ENCODE data around the gene PPME1.

The PPME1 gene

GRCh38 chr11:74157169-74157568 lies 13.9 kb upstream of the PPME1 start:
- Histone ChIP-seq H3K4me3 (ENCODE audit: insufficient read depth, low read depth, low read length) (no peak overlapping the region), H3K27me3 (ENCODE audit: control insufficient read depth, insufficient read depth, low read length, poor library complexity, severe bottlenecking) (no peaks in the 10 kb centered on the region), H3K27ac (ENCODE audit: insufficient read depth, low read depth, low read length, poor library complexity, severe bottlenecking) (no peak overlapping the region), H3K36me3 (ENCODE audit: control insufficient read depth, insufficient read depth, low read length) (peaks cover 5% of the 10 kb centered on the region), H3K4me1 (ENCODE audit: control insufficient read depth, insufficient read depth, low read length) (no peaks in the 10 kb centered on the region), H3K9me3 (ENCODE audit: control insufficient read depth, low read length) (no peaks in the 10 kb centered on the region)
- 100% methylated on average over 1 of the region's 1 CpG; no CpG with 5 or more reads in 1 of the 2 experiments for WGBS, 2 experiments

DNA sequence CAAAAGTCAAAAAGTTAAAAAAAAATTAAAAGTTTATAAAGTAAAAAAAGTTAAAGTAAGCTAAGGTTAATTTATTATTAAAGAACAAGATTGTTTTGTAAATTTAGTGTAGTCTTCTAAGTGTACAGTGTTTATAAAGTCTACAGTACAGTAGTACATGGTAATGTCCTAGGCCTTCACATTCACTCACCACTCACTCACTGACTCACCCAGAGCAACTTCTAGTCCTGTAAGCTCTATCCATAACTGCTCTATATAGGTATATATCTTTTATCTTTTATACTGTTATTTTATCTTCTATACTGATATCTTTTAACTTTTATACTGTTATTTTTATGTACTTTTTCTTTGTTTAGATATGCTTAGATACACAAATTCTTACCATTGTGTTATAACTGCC lies 11.4 kb upstream of the PPME1 start:
- H3K9me3 ChIP-seq (ENCODE audit: control insufficient read depth, low read length): no peaks in the 10 kb centered on the region
- H3K36me3 ChIP-seq (ENCODE audit: control insufficient read depth, insufficient read depth, low read length): peaks cover 5% of the 10 kb centered on the region
- no peak overlapping the region for H3K27ac ChIP-seq (ENCODE audit: insufficient read depth, low read depth, low read length, poor library complexity, severe bottlenecking)
- no peak overlapping the region for H3K4me3 ChIP-seq (ENCODE audit: insufficient read depth, low read depth, low read length)
- H3K27me3 ChIP-seq (ENCODE audit: control insufficient read depth, insufficient read depth, low read length, poor library complexity, severe bottlenecking): no peaks in the 10 kb centered on the region
- no peaks in the 10 kb centered on the region for H3K4me1 ChIP-seq (ENCODE audit: control insufficient read depth, insufficient read depth, low read length)

DNA sequence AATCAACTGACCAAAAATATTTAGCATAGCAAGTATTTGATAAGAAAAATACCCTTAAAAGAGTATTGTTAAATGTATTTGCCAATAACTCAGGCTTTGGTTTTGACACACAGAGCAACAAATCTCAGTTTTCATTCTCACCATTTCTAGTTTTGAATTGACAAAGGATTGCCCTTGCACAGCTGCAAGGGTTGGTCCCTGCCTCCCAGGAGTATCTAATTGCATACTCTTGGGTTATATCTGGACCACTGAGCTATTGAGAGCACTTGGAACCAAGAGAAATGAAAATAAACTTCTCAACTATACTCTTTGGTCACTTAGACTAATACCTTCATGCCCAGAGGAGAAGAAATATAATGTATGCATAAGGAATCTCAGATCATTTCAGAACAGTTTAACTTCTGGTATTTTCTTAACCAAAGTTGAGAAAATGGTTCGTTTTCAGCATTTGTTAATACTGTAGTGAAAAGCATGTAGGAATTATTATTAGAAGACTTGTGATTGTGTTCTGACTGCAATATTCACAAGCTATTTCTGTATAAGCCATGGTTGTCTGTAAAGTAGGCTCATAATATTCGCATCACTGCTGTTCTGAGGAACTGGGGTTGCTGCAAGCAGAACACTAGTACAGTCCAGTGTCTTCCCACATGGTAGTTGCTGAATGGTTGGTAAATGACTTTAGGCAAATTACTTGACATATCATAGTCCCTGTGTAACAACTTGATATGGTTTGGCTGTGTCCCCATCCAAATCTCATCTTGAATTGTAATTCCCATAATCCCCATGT lies 8.2 kb upstream of the PPME1 start:
- Histone ChIP-seq H3K9me3 (ENCODE audit: control insufficient read depth, low read length) (no peaks in the 10 kb centered on the region), H3K27ac (ENCODE audit: insufficient read depth, low read depth, low read length, poor library complexity, severe bottlenecking) (no peak overlapping the region), H3K36me3 (ENCODE audit: control insufficient read depth, insufficient read depth, low read length) (peaks cover 21% of the 10 kb centered on the region)

DNA sequence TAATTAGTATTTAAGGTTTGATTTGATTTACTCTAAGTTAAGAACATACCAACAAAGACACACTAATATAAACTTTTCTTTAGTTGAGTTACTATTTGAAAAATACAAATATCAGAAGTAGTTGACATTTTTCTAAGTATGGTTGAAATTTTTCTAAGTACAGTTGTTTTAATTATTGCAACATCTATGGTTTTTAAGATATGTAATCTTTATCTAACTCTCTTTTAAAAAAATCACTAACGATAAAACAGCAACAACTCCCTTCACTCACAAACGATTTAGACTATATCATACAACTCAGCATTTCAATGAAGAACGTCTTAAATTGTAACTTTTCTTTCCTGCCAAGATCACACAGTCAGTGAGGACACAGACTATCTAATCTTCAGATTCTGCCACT lies 2.3 kb upstream of the PPME1 start:
- peaks cover 20% of the 10 kb centered on the region for H3K4me1 ChIP-seq (ENCODE audit: control insufficient read depth, insufficient read depth, low read length)
- peaks cover 16% of the 10 kb centered on the region for H3K36me3 ChIP-seq (ENCODE audit: control insufficient read depth, insufficient read depth, low read length)
- H3K9me3 ChIP-seq (ENCODE audit: control insufficient read depth, low read length): no peaks in the 10 kb centered on the region
- no peak overlapping the region for H3K27ac ChIP-seq (ENCODE audit: insufficient read depth, low read depth, low read length, poor library complexity, severe bottlenecking)
- WGBS, 2 experiments: 85 to 86% methylated on average over 3 of the region's 3 CpGs
- H3K27me3 ChIP-seq (ENCODE audit: control insufficient read depth, insufficient read depth, low read length, poor library complexity, severe bottlenecking): no peaks in the 10 kb centered on the region
- no peak overlapping the region for H3K4me3 ChIP-seq (ENCODE audit: insufficient read depth, low read depth, low read length)

More for the DNA sequence above, 8.2 kb upstream of the PPME1 start:
- H3K4me1 ChIP-seq (ENCODE audit: control insufficient read depth, insufficient read depth, low read length): no peaks in the 10 kb centered on the region
- 98 to 100% methylated on average over 2 of the region's 2 CpGs for WGBS, 2 experiments
- H3K4me3 ChIP-seq (ENCODE audit: insufficient read depth, low read depth, low read length): no peak overlapping the region
- H3K27me3 ChIP-seq (ENCODE audit: control insufficient read depth, insufficient read depth, low read length, poor library complexity, severe bottlenecking): no peaks in the 10 kb centered on the region

GRCh38 chr11:74169738-74170458 lies 1.2 kb upstream of the PPME1 start:
- H3K27ac ChIP-seq (ENCODE audit: insufficient read depth, low read depth, low read length, poor library complexity, severe bottlenecking): no peak overlapping the region
- peaks cover 16% of the 10 kb centered on the region for H3K36me3 ChIP-seq (ENCODE audit: control insufficient read depth, insufficient read depth, low read length)
- peaks cover 20% of the 10 kb centered on the region for H3K4me1 ChIP-seq (ENCODE audit: control insufficient read depth, insufficient read depth, low read length)
- H3K9me3 ChIP-seq (ENCODE audit: control insufficient read depth, low read length): no peaks in the 10 kb centered on the region
- no peaks in the 10 kb centered on the region for H3K27me3 ChIP-seq (ENCODE audit: control insufficient read depth, insufficient read depth, low read length, poor library complexity, severe bottlenecking)
- 15 to 18% methylated on average over 9 of the region's 9 CpGs for WGBS, 2 experiments
- H3K4me3 ChIP-seq (ENCODE audit: insufficient read depth, low read depth, low read length): peak overlapping the region; percentile 97

- 6 to 7% methylated on average over 5 of the region's 5 CpGs for WGBS, 2 experiments
- H3K4me1 ChIP-seq (ENCODE audit: control insufficient read depth, insufficient read depth, low read length): peaks cover 20% of the 10 kb centered on the region
- H3K9me3 ChIP-seq (ENCODE audit: control insufficient read depth, low read length): no peaks in the 10 kb centered on the region
- peak overlapping the region; percentile 97 for H3K4me3 ChIP-seq (ENCODE audit: insufficient read depth, low read depth, low read length)
- H3K27me3 ChIP-seq (ENCODE audit: control insufficient read depth, insufficient read depth, low read length, poor library complexity, severe bottlenecking): no peaks in the 10 kb centered on the region
- peaks cover 4% of the 10 kb centered on the region for H3K36me3 ChIP-seq (ENCODE audit: control insufficient read depth, insufficient read depth, low read length)
- H3K27ac ChIP-seq (ENCODE audit: insufficient read depth, low read depth, low read length, poor library complexity, severe bottlenecking): peak overlapping the region; percentile 87
Observed at GRCh38 chr11:74171630-74171968, 510 bp downstream of the PPME1 start.

DNA sequence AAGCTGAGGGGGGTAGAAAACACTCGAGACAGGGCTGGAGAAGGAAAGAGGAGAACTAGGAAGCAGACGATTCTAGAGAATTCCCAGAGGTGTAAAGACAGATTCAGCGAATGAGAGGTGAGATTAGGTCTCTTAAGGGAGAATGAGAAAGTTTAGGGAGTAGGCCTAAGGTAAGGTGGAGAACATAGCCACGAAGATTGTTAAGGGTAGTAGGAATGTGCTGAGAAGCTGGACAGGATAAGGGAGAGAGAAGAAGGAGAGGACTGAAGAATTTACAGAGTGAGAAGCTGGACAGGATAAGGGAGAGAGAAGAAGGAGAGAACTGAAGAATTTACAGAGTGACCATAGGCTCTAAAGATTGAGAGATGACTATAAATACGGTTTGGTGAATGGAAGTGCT lies 908 bp downstream of the PPME1 start:
- Histone ChIP-seq H3K4me3 (ENCODE audit: insufficient read depth, low read depth, low read length) (peak overlapping the region; percentile 97), H3K9me3 (ENCODE audit: control insufficient read depth, low read length) (no peaks in the 10 kb centered on the region), H3K36me3 (ENCODE audit: control insufficient read depth, insufficient read depth, low read length) (peaks cover under 1% of the 10 kb centered on the region), H3K27me3 (ENCODE audit: control insufficient read depth, insufficient read depth, low read length, poor library complexity, severe bottlenecking) (no peaks in the 10 kb centered on the region), H3K4me1 (ENCODE audit: control insufficient read depth, insufficient read depth, low read length) (peaks cover 20% of the 10 kb centered on the region), H3K27ac (ENCODE audit: insufficient read depth, low read depth, low read length, poor library complexity, severe bottlenecking) (no peak overlapping the region)
- 38 to 41% methylated on average over 5 of the region's 5 CpGs for WGBS, 2 experiments

DNA sequence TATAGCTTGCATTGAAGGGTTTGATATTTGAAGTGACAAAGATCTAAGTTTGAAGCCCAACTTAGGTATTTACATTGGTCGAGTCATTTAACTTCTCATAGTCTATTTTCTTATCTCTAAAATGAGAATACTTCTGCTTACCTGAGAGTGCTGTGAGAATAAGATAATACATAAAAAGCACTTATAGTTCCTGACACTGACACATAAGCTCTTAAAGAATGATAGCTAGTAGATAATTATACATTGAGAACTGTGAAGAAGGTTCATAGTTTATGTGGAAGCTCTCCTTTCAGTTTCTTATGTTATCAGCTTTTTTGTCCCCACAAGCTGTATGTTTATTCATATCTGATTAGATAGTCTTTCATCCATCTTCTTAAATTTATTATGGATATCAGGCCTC lies 4.8 kb downstream of the PPME1 start:
- no peak overlapping the region for H3K4me3 ChIP-seq (ENCODE audit: insufficient read depth, low read depth, low read length)
- H3K4me1 ChIP-seq (ENCODE audit: control insufficient read depth, insufficient read depth, low read length): peaks cover 11% of the 10 kb centered on the region
- no peaks in the 10 kb centered on the region for H3K27me3 ChIP-seq (ENCODE audit: control insufficient read depth, insufficient read depth, low read length, poor library complexity, severe bottlenecking)
- H3K9me3 ChIP-seq (ENCODE audit: control insufficient read depth, low read length): no peaks in the 10 kb centered on the region
- H3K36me3 ChIP-seq (ENCODE audit: control insufficient read depth, insufficient read depth, low read length): no peaks in the 10 kb centered on the region
- no peak overlapping the region for H3K27ac ChIP-seq (ENCODE audit: insufficient read depth, low read depth, low read length, poor library complexity, severe bottlenecking)
- 86% methylated on average over 1 of the region's 1 CpG; no CpG with 5 or more reads in 1 of the 2 experiments for WGBS, 2 experiments

- H3K4me3 ChIP-seq (ENCODE audit: insufficient read depth, low read depth, low read length): no peak overlapping the region
- H3K27ac ChIP-seq (ENCODE audit: insufficient read depth, low read depth, low read length, poor library complexity, severe bottlenecking): no peak overlapping the region
- H3K9me3 ChIP-seq (ENCODE audit: control insufficient read depth, low read length): no peaks in the 10 kb centered on the region
- H3K4me1 ChIP-seq (ENCODE audit: control insufficient read depth, insufficient read depth, low read length): no peaks in the 10 kb centered on the region
- H3K36me3 ChIP-seq (ENCODE audit: control insufficient read depth, insufficient read depth, low read length): no peaks in the 10 kb centered on the region
- WGBS, 2 experiments: 92% methylated on average over 7 of the region's 7 CpGs
- no peaks in the 10 kb centered on the region for H3K27me3 ChIP-seq (ENCODE audit: control insufficient read depth, insufficient read depth, low read length, poor library complexity, severe bottlenecking)
Observed at GRCh38 chr11:74179234-74180052, 8.4 kb downstream of the PPME1 start.

GRCh38 chr11:74182635-74183034 lies 11.5 kb downstream of the PPME1 start:
- Histone ChIP-seq H3K9me3 (ENCODE audit: control insufficient read depth, low read length) (no peaks in the 10 kb centered on the region), H3K4me3 (ENCODE audit: insufficient read depth, low read depth, low read length) (no peak overlapping the region), H3K4me1 (ENCODE audit: control insufficient read depth, insufficient read depth, low read length) (no peaks in the 10 kb centered on the region), H3K27me3 (ENCODE audit: control insufficient read depth, insufficient read depth, low read length, poor library complexity, severe bottlenecking) (no peaks in the 10 kb centered on the region), H3K36me3 (ENCODE audit: control insufficient read depth, insufficient read depth, low read length) (no peaks in the 10 kb centered on the region), H3K27ac (ENCODE audit: insufficient read depth, low read depth, low read length, poor library complexity, severe bottlenecking) (no peak overlapping the region)
- 95 to 98% methylated on average over 4 of the region's 4 CpGs for WGBS, 2 experiments
